ENCODE results near the gene BCAS3.

Gene BCAS3

DNA sequence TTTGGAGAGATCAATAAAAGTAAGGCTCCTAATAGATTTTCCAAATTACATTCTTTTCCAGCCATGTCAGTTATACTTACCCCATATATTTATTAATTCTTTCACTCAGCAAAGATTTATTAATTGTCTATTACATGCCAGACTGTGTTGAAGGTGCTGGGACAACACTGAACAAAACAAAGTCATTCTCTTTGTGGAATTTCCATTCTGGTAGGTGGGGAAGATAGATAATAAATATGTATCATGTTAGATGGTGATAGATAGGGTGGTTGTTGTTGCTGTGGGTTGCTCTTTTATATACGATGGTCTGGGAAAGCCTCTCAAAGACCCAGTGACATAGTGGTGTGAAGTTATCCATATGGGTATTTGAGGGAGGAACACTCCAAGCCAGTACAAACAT, 39.1 kb downstream of the BCAS3 start:
- H3K27ac ChIP-seq = no peak overlapping the region
- no peak overlapping the region for H3K4me2 ChIP-seq (ENCODE audit: low read length)
- H3K27me3 ChIP-seq (ENCODE audit: control insufficient read depth, insufficient read depth, low read length) = no peaks in the 10 kb centered on the region
- H3K4me1 ChIP-seq = no peaks in the 10 kb centered on the region
- no peaks in the 10 kb centered on the region for H3K79me2 ChIP-seq
- no peak overlapping the region for H3K4me3 ChIP-seq (ENCODE audit: low read depth, low read length)
- TF ChIP-seq, protein P1, sequence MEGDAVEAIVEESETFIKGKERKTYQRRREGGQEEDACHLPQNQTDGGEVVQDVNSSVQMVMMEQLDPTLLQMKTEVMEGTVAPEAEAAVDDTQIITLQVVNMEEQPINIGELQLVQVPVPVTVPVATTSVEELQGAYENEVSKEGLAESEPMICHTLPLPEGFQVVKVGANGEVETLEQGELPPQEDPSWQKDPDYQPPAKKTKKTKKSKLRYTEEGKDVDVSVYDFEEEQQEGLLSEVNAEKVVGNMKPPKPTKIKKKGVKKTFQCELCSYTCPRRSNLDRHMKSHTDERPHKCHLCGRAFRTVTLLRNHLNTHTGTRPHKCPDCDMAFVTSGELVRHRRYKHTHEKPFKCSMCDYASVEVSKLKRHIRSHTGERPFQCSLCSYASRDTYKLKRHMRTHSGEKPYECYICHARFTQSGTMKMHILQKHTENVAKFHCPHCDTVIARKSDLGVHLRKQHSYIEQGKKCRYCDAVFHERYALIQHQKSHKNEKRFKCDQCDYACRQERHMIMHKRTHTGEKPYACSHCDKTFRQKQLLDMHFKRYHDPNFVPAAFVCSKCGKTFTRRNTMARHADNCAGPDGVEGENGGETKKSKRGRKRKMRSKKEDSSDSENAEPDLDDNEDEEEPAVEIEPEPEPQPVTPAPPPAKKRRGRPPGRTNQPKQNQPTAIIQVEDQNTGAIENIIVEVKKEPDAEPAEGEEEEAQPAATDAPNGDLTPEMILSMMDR (IDR thresholded peaks at IDR 0.05) = no peak
- no peaks in the 10 kb centered on the region for H3K36me3 ChIP-seq (ENCODE audit: control insufficient read depth, insufficient read depth, low read length)
- H3K9me3 ChIP-seq (ENCODE audit: control insufficient read depth, low read length) = no peaks in the 10 kb centered on the region
- no peak overlapping the region for H3K9ac ChIP-seq
- H2AFZ ChIP-seq = no peak overlapping the region

- Histone ChIP-seq H3K9ac (no peak overlapping the region), H3K4me3 (ENCODE audit: low read depth, low read length) (no peak overlapping the region), H2AFZ (no peak overlapping the region), H3K4me1 (no peaks in the 10 kb centered on the region), H3K27me3 (ENCODE audit: control insufficient read depth, insufficient read depth, low read length) (no peaks in the 10 kb centered on the region), H3K36me3 (ENCODE audit: control insufficient read depth, insufficient read depth, low read length) (no peaks in the 10 kb centered on the region), H3K4me2 (ENCODE audit: low read length) (no peak overlapping the region), H3K9me3 (ENCODE audit: control insufficient read depth, low read length) (no peaks in the 10 kb centered on the region), H3K79me2 (no peaks in the 10 kb centered on the region), H3K27ac (no peak overlapping the region)
- TF ChIP-seq, protein P1 (IDR thresholded peaks at IDR 0.05) = no peak
Observed at GRCh38 chr17:60717814-60718213, 40.2 kb downstream of the BCAS3 start.

GRCh38 chr17:60720763-60721531, 43.3 kb downstream of the BCAS3 start:
- no peak overlapping the region for H3K9ac ChIP-seq
- H3K4me1 ChIP-seq = no peaks in the 10 kb centered on the region
- no peak overlapping the region for H2AFZ ChIP-seq
- H3K36me3 ChIP-seq (ENCODE audit: control insufficient read depth, insufficient read depth, low read length) = no peaks in the 10 kb centered on the region
- TF ChIP-seq, protein P1 (IDR thresholded peaks at IDR 0.05) = peak; percentile 92
- H3K79me2 ChIP-seq = no peaks in the 10 kb centered on the region
- no peaks in the 10 kb centered on the region for H3K9me3 ChIP-seq (ENCODE audit: control insufficient read depth, low read length)
- no peak overlapping the region for H3K27ac ChIP-seq
- H3K4me3 ChIP-seq (ENCODE audit: low read depth, low read length) = no peak overlapping the region
- H3K27me3 ChIP-seq (ENCODE audit: control insufficient read depth, insufficient read depth, low read length) = no peaks in the 10 kb centered on the region
- H3K4me2 ChIP-seq (ENCODE audit: low read length) = no peak overlapping the region

GRCh38 chr17:60724647-60725046, 47.0 kb downstream of the BCAS3 start:
- Histone ChIP-seq H3K4me2 (ENCODE audit: low read length) (no peak overlapping the region), H3K4me3 (ENCODE audit: low read depth, low read length) (no peak overlapping the region), H3K79me2 (no peaks in the 10 kb centered on the region), H3K27ac (no peak overlapping the region), H3K9ac (no peak overlapping the region), H3K27me3 (ENCODE audit: control insufficient read depth, insufficient read depth, low read length) (no peaks in the 10 kb centered on the region), H3K4me1 (no peaks in the 10 kb centered on the region), H3K36me3 (ENCODE audit: control insufficient read depth, insufficient read depth, low read length) (no peaks in the 10 kb centered on the region), H2AFZ (no peak overlapping the region), H3K9me3 (ENCODE audit: control insufficient read depth, low read length) (no peaks in the 10 kb centered on the region)
- TF ChIP-seq, protein P1 (IDR thresholded peaks at IDR 0.05) = no peak

DNA sequence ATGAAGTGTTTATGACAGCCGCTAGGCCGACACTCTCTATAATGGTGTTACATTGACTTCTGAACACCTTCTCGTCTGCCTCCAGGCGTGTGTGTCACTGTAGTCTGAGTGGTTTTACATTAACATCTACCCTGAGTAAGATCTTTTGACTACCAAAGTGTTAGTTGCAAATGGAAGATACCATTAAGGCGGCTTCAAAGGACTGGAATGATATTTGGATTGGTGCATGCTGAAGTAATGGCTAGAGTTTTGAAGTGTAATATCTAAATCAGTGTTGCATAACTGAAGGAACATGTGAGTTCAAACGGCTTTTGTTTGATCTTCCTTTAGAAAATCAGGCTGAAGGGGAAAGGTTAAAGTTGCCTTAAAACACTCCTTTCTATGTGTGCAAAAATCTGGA, 52.2 kb downstream of the BCAS3 start:
- Histone ChIP-seq H3K9me3 (ENCODE audit: control insufficient read depth, low read length) (no peaks in the 10 kb centered on the region), H3K27me3 (ENCODE audit: control insufficient read depth, insufficient read depth, low read length) (no peaks in the 10 kb centered on the region), H3K4me1 (no peaks in the 10 kb centered on the region), H3K4me2 (ENCODE audit: low read length) (no peak overlapping the region), H3K79me2 (no peaks in the 10 kb centered on the region), H3K4me3 (ENCODE audit: low read depth, low read length) (no peak overlapping the region), H2AFZ (no peak overlapping the region), H3K27ac (no peak overlapping the region), H3K9ac (no peak overlapping the region), H3K36me3 (ENCODE audit: control insufficient read depth, insufficient read depth, low read length) (no peaks in the 10 kb centered on the region)
- TF ChIP-seq, protein P1 (IDR thresholded peaks at IDR 0.05) = no peak
